ENCODE data around the gene KRT82. TPM values are rescaled to one million over a fixed set of nuclear protein-coding genes. Genes with fewer than 3 reads are reported as not detected.

KRT82 gene
- polyA plus RNA-seq (2012; rRNA removed), result not detected in 2 replicates
- not detected in 2 replicates for polyA plus RNA-seq (2012; cell fraction: cytosol; rRNA removed)
- not detected in 2 replicates for polyA plus RNA-seq (2012; cell fraction: nucleus; rRNA removed)

DNA sequence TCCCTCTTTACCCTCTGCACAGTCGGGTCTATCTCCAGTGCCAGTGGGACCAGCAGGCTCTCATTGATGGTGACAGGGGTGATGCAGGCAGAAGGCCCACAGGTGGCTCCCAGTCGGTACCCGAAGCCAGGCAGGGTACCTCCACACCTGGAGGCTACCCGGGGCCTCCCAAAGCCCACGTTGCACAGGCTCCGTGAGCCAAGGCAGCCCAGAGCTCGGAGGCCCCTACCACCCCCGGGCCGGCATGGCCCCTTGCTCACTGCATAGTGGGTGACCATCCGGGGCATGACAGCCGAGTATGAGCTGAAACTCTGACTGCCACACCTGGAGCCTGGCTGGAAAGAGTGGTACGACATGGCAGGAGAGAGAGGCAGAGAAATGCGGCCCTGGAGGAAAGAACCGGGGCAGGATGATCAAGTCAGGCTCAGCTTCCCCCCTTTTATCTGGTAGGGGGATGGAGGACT lies at the start of gene KRT82:
Gene KRT82, minus strand, starts transcription at position 414 of the 464 bp plus-strand sequence. Its CDS starts 58 bp downstream, at position 356.
- H3K9me3 ChIP-seq, result no peaks in the 10 kb centered on the region
- no peak within 1 kb of the TSS for H2AFZ ChIP-seq (ENCODE audit: low read depth)
- H3K36me3 ChIP-seq (replicated peaks in 1 of 2; ENCODE audit: control insufficient read depth in 1 of 2, insufficient read depth in 2 of 2, low read length in 1 of 2), result no peaks in the 10 kb centered on the region
- no peak for DNase-seq
- no peaks in the 10 kb centered on the region for H3K79me2 ChIP-seq (ENCODE audit: insufficient read depth)
- H3K4me1 ChIP-seq (ENCODE audit: control insufficient read depth in 1 of 2, insufficient read depth in 2 of 2, low read depth in 1 of 2, low read length in 1 of 2), result no peaks in the 10 kb centered on the region
- WGBS (ENCODE audit: low lambda C conversion rate), result 52% methylated on average over 10 of the region's 14 CpGs
- peaks cover 24% of the 10 kb centered on the region for H3K27me3 ChIP-seq (ENCODE audit: insufficient read depth)
- H3K9ac ChIP-seq, result no peak within 1 kb of the TSS
- no peaks in the 10 kb centered on the region for H4K20me1 ChIP-seq (ENCODE audit: insufficient read depth)
- H3K9me2 ChIP-seq, result no peaks in the 10 kb centered on the region
- H3K27ac ChIP-seq (ENCODE audit: low read depth in 2 of 2, low read length in 1 of 2), result no peak within 1 kb of the TSS
- ChIA-PET CTCF (no interaction called here), POLR2A (no interaction called here)
- no peaks in the 10 kb centered on the region for H3F3A ChIP-seq (replicated peaks; ENCODE audit: insufficient read depth)
- TF ChIP-seq, protein P1, sequence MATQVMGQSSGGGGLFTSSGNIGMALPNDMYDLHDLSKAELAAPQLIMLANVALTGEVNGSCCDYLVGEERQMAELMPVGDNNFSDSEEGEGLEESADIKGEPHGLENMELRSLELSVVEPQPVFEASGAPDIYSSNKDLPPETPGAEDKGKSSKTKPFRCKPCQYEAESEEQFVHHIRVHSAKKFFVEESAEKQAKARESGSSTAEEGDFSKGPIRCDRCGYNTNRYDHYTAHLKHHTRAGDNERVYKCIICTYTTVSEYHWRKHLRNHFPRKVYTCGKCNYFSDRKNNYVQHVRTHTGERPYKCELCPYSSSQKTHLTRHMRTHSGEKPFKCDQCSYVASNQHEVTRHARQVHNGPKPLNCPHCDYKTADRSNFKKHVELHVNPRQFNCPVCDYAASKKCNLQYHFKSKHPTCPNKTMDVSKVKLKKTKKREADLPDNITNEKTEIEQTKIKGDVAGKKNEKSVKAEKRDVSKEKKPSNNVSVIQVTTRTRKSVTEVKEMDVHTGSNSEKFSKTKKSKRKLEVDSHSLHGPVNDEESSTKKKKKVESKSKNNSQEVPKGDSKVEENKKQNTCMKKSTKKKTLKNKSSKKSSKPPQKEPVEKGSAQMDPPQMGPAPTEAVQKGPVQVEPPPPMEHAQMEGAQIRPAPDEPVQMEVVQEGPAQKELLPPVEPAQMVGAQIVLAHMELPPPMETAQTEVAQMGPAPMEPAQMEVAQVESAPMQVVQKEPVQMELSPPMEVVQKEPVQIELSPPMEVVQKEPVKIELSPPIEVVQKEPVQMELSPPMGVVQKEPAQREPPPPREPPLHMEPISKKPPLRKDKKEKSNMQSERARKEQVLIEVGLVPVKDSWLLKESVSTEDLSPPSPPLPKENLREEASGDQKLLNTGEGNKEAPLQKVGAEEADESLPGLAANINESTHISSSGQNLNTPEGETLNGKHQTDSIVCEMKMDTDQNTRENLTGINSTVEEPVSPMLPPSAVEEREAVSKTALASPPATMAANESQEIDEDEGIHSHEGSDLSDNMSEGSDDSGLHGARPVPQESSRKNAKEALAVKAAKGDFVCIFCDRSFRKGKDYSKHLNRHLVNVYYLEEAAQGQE (IDR thresholded peaks at IDR 0.05; ENCODE audit: low read depth, low read length), result no peak
- TF ChIP-seq TAF1 (IDR thresholded peaks at IDR 0.05; ENCODE audit: borderline replicate concordance, low read depth, low read length) (no peak), TEAD4 (IDR thresholded peaks at IDR 0.05; ENCODE audit: borderline replicate concordance, insufficient read depth) (no peak)
- TF ChIP-seq, protein P2, sequence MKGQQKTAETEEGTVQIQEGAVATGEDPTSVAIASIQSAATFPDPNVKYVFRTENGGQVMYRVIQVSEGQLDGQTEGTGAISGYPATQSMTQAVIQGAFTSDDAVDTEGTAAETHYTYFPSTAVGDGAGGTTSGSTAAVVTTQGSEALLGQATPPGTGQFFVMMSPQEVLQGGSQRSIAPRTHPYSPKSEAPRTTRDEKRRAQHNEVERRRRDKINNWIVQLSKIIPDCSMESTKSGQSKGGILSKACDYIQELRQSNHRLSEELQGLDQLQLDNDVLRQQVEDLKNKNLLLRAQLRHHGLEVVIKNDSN (IDR thresholded peaks at IDR 0.05; ENCODE audit: borderline replicate concordance, low read depth), result no peak
- no peak within 1 kb of the TSS for H3K4me3 ChIP-seq (ENCODE audit: low read depth in 2 of 2, low read length in 1 of 2)
- no peak within 1 kb of the TSS for H3K4me2 ChIP-seq

DNA sequence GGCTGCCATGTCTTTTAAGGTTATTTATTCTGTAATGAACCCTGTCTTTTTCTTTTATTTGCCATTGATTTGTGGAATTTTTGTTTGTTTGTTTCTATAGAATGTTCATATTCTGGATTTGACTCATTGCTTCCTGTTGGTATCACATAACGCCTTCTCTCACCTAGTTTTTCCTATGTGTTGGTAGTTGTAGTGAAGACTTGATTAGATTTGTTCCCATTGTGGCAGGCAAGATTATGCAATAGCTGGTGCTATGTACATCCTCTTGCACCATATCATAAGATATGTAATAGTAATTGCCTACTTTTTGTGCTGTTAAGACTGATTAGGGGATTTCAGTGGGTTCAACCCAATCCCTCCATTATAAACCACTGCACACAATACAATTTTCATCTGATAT lies 49.7 kb upstream of the KRT82 start:
- H3F3A ChIP-seq (replicated peaks; ENCODE audit: insufficient read depth), result no peaks in the 10 kb centered on the region
- H3K27me3 ChIP-seq (ENCODE audit: insufficient read depth), result peaks cover 10% of the 10 kb centered on the region; the same call in 1 of the 2 replicates
- H3K4me3 ChIP-seq (ENCODE audit: low read depth in 2 of 2, low read length in 1 of 2), result no peak overlapping the region
- no peaks in the 10 kb centered on the region for H4K20me1 ChIP-seq (ENCODE audit: insufficient read depth)
- ChIA-PET CTCF (no interaction called here), POLR2A (no interaction called here)
- no peak overlapping the region for H2AFZ ChIP-seq (ENCODE audit: low read depth)
- H3K4me1 ChIP-seq (ENCODE audit: control insufficient read depth in 1 of 2, insufficient read depth in 2 of 2, low read depth in 1 of 2, low read length in 1 of 2), result no peaks in the 10 kb centered on the region
- 17% methylated on average over 1 of the region's 1 CpG for WGBS (ENCODE audit: low lambda C conversion rate)
- H3K9ac ChIP-seq, result no peak overlapping the region
- no peaks in the 10 kb centered on the region for H3K9me3 ChIP-seq
- no peak overlapping the region for H3K4me2 ChIP-seq
- no peak overlapping the region for H3K27ac ChIP-seq (ENCODE audit: low read depth in 2 of 2, low read length in 1 of 2)
- no peaks in the 10 kb centered on the region for H3K9me2 ChIP-seq
- no peaks in the 10 kb centered on the region for H3K36me3 ChIP-seq (replicated peaks in 1 of 2; ENCODE audit: control insufficient read depth in 1 of 2, insufficient read depth in 2 of 2, low read length in 1 of 2)
- no peak for DNase-seq
- H3K79me2 ChIP-seq (ENCODE audit: insufficient read depth), result no peaks in the 10 kb centered on the region
- TF ChIP-seq, protein P3, sequence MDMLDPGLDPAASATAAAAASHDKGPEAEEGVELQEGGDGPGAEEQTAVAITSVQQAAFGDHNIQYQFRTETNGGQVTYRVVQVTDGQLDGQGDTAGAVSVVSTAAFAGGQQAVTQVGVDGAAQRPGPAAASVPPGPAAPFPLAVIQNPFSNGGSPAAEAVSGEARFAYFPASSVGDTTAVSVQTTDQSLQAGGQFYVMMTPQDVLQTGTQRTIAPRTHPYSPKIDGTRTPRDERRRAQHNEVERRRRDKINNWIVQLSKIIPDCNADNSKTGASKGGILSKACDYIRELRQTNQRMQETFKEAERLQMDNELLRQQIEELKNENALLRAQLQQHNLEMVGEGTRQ (IDR thresholded peaks at IDR 0.05; ENCODE audit: borderline replicate concordance, low read depth, low read length), result no peak
- TF ChIP-seq SIN3A (IDR thresholded peaks at IDR 0.05; ENCODE audit: borderline replicate concordance, low read depth, low read length) (no peak), RFX5 (IDR thresholded peaks at IDR 0.05; ENCODE audit: low read length) (no peak), JUND (IDR thresholded peaks at IDR 0.05) (no peak), FOXJ3 (CRISPR knock-in tag; IDR thresholded peaks at IDR 0.05) (no peak), TCF12 (IDR thresholded peaks at IDR 0.05) (no peak), RXRA (IDR thresholded peaks at IDR 0.05; ENCODE audit: borderline replicate concordance, low read depth) (no peak), TEAD4 (IDR thresholded peaks at IDR 0.05; ENCODE audit: borderline replicate concordance, insufficient read depth) (no peak)
- TF ChIP-seq, protein P4, sequence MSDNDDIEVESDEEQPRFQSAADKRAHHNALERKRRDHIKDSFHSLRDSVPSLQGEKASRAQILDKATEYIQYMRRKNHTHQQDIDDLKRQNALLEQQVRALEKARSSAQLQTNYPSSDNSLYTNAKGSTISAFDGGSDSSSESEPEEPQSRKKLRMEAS (IDR thresholded peaks at IDR 0.05; ENCODE audit: low read depth), result no peak
- TF ChIP-seq, protein P2 (IDR thresholded peaks at IDR 0.05; ENCODE audit: borderline replicate concordance, low read depth), result no peak
- TF ChIP-seq, protein P1 (IDR thresholded peaks at IDR 0.05; ENCODE audit: low read depth, low read length), result no peak
- TF ChIP-seq, protein P5, sequence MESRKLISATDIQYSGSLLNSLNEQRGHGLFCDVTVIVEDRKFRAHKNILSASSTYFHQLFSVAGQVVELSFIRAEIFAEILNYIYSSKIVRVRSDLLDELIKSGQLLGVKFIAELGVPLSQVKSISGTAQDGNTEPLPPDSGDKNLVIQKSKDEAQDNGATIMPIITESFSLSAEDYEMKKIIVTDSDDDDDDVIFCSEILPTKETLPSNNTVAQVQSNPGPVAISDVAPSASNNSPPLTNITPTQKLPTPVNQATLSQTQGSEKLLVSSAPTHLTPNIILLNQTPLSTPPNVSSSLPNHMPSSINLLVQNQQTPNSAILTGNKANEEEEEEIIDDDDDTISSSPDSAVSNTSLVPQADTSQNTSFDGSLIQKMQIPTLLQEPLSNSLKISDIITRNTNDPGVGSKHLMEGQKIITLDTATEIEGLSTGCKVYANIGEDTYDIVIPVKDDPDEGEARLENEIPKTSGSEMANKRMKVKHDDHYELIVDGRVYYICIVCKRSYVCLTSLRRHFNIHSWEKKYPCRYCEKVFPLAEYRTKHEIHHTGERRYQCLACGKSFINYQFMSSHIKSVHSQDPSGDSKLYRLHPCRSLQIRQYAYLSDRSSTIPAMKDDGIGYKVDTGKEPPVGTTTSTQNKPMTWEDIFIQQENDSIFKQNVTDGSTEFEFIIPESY (IDR thresholded peaks at IDR 0.05; ENCODE audit: borderline replicate concordance, low read depth), result no peak

Measured in SK-N-SH (cell line).